Stimulated activated CD4-positive, alpha-beta T cell treated with anti-CD3 and anti-CD28 coated beads, Interleukin-15, amount 100 ng/mL, for 48 hours (primary cell): ENCODE data around the gene CDH23.

Experiments
- DNase-seq, 2 donors: peaks; one replicate each; pipeline ENCODE4 v3.0.0-alpha.2; 2020; ENCODE audit warnings: low read depth in 2 of 2

Gene CDH23

DNA sequence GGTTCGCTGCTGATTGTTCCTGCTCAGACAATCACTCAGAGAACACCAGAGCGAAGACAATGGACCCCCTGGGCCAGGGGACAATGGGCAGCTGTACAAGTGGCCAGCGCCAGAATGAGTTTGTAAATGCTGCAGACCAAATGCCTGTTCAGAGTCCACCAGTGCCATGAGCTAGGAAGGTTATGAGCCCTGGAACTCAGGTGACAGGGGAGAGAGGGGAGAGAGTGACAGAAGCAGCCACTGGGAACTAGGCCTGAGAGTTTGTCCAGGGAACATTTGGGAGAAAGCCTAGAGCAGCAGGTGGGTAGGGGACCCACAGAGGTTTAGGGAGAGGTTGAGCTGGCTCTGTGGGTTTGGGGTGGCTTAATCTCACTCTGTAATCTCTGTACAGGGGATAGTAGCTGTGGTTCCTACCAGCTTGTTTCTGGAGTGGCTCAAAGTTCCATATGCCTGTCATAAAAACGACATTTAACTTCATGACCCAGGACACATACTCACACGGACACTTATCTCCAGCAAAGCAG is 262.5 kb downstream of the CDH23 start:
- DNase-seq = no peak

DNA sequence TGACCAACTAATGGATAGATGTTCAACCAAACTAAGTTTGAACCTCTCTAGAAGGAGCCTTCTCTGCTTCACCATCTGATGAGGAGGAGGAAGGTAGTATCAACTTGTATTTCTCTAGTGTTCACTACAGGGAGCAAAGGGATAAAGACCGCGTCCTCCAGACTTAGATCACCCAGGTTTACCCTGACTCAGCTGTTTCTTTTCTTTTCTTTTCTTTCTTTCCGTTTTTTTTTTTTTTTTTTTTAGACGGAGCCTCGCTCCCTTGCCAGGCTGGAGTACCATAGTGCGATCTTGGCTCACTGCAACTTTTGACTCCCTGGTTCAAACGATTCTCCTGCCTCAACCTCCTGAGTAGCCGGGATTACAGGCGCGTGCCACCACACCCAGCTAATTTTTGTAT is 263.0 kb downstream of the CDH23 start:
- DNase-seq = no peak

DNA sequence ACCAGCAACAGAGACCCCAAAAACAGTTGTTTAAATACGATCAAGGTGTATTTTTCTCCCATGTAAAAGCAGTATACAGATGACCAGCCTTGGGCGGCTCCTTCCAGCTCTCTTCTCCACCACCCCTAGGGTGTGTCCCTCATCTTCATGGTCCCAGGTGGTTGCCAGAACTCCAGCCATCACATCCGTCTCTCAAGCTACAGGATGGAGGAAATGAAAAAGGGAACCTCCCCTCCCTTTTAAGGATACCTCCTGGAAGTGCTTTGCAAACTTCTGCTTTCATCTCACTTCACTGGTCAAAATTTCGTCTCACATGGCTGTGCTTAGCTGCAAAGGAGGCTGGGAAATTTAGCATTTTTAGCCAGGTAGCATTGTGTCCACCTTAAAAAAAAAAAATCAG is 263.6 kb downstream of the CDH23 start:
- no peak for DNase-seq

DNA sequence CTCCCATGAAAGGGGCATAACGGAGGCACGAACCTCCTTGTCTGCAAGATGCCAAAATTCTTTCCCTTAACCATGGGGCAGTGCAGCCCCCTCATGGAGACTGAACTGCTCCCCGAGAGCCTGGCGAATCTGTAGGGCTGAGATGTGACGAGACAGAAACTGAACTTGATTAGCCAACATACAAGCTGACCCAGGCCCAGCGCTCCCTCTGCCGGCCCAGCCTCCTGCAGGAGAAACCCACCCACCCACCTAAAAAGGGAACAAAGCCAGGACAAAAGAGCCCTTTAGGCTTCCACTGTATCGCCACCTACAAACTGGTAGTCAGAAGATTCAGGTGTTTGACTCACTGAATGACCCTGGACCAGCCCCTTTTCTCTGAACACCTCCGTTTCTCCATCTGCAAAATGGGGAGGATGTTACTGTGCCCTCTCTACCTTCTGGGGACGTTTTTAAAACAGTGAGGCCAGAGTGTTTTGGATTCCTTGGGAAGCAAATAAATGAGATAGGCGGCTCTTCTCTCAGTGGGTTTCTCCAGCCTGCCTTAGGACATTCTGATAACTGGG is 264.4 kb downstream of the CDH23 start:
- no peak for DNase-seq

DNA sequence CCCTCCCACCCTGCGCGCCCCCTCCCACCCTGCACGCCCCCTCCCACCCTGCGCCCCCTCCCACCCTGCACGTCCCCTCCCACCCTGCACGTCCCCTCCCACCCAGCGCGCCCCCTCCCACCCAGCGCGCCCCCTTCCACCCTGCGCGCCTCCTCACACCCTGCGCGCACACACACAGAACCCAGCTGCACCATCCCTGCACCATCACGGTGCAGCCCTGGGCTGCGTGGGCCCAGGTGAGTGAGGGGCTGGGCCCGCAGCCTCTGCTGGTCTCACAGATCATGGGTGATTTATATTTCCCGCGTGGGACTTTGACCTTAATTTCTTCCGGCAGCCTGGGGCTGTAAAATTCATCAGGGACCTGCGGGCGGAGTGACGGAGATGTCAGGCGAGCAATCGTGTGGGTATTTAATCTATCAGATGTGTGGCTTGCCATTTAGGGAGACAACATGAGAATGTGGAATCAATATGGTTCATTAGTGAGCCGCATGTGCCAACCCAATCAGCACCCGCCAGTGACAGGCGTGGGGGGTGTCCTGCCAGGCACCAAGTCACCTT is 265.1 kb downstream of the CDH23 start:
- no peak for DNase-seq

DNA sequence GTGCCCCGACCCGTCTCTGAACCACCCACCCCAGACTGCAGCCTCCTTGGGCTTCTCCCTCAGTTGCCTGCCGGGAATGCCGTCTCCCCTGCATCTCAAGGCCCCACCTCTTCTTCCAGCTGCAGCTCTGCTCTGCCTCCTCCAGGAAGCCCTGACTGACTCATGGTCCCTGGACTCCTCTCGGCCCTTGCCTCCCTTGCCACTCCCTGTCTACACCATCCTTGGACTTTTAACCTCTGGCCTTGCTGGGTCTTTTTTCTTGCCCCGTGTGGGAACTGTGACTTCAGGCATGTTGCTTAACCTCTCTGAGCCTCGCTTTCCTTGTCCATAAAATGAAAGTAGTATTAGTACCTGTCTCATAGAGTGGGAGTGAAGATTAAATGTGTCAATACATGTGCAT is 266.6 kb downstream of the CDH23 start:
- DNase-seq = no peak

DNA sequence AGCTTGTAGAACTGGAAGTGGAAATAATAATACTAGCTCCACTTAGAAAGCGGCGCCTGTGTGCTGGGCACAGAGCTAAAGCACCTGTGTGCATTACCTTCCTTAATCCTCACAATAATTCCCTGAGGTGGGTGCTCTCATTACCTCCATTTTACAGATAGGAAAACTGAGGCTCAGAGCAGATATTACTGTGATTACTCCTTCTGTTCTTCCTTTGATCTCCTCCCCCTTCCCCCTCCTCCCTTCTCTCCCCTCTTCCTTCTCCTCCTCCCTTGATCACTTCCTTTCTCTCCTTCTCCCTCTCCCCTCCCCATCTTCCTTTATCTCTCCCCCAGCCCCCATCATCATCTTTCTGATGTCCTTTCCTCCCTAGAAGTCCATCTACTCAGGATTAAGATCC is 267.9 kb downstream of the CDH23 start:
- DNase-seq = no peak

DNA sequence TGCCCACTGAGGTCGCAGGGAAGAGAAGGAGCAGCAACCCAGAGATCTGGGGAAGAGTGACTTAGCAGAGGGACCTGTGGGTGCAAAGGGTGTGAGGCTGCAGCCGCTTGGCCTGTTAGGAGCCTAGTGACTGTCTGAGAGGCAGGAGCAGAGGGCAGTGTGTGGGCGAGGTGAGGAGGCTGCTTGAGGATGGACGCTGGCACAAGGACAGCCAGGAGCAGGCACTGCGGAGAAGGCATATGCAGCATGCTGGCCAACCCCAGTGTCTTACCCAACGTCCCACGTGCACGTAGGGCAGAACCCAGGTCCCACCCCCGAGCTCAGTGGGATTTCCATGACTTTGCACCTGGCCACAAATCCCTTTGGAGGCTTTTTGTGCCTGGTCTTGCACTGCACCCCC is 268.7 kb downstream of the CDH23 start:
- DNase-seq = no peak

DNA sequence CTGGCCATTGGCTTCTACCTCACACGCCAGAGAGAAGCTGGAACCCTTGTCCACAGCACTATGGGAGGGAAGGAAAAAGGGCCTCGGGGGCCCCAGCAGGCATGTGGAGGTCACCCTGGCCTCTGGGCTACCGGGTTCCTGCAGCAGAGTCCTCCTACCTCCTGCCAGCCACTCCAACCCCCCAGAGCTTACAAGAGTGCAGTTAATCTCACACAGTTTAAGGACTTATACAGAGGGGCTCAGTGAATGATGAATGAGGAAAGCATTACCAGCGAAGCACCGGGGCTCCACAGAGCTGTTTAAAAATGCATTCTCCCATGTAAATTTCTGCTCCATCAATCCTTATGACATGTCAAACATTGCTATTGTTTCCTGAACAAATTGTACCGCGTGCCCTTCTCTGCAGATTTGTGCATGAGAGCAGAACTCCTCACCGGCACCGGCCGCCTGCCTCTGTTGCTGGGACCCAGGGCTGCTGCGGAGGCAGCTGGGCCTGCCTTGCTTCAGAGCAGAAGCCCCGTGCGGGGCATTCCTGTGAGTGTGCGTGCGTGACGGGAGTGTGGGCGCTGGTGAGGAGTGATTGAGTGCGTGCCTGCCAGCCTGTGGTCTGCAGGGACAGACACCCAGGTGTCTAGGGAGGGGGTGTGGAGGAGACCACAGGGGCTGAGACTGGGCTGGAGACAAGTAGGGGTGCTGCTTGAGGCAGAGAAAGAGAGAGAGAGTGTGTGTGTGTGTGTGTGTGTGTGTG is 270.1 kb downstream of the CDH23 start:
- DNase-seq = no peak

DNA sequence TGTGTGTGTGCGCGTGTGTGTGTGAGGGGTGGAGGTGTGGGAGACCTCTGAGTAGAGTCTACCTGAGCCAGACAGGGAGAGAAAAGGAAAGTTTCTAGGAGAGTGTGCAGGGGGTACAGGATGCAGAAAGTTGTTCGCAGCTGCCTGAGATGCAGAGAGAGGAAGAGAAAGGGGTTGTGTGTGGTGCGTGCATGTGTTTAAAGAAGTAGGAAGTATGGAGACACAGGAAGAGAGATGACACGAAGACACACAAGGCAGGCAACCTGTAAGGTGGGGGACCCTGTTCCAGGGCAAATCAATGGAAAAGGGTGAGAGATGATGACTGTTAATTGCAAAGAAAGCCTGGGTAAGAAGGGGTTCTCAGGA is 270.6 kb downstream of the CDH23 start:
- no peak for DNase-seq

DNA sequence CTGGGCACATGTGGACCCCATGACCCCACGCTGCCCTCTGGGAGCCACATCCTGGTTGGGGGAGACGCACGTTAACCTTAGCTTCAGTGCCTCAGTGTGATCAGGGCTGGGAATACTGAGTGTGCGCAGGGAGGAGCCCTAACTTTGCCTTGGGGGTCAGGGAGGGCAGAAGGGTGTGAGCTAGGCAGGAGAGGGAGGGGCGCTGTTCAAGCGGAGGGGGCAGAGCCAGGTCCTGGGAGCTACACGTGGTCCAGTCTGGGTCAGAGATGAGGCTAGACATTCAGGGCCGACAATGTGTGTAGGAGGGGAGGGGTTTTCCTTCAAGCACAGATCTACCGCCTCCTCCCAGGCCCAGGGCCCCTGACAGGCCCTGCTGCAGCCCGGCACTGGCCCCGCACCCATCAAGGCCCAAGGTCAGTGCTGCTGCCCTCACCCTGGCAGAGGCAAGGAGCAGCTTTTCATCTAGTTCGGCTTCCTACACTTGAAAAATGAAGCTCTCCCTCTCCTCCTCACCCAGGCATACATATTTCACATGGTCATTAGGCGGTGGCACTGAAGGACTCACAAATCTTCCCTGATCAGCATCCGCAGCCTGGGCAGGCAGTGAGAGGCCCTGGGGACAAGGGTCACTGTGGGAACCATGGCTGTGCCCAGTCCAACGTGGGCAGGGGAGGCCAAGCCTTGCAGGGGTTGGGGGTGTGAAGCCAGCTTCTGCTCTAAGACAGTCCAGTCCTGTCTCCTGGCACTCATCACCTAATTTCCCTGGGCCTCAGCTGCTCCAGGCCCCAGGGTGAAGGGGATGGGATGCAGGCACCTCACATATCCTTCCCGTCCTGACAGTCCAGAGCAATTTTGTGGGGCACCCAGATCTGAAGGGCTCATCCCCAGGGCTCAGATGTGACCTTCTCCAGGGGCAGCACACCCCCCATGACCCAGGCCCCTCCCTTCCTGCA is 275.6 kb downstream of the CDH23 start:
- no peak for DNase-seq

DNA sequence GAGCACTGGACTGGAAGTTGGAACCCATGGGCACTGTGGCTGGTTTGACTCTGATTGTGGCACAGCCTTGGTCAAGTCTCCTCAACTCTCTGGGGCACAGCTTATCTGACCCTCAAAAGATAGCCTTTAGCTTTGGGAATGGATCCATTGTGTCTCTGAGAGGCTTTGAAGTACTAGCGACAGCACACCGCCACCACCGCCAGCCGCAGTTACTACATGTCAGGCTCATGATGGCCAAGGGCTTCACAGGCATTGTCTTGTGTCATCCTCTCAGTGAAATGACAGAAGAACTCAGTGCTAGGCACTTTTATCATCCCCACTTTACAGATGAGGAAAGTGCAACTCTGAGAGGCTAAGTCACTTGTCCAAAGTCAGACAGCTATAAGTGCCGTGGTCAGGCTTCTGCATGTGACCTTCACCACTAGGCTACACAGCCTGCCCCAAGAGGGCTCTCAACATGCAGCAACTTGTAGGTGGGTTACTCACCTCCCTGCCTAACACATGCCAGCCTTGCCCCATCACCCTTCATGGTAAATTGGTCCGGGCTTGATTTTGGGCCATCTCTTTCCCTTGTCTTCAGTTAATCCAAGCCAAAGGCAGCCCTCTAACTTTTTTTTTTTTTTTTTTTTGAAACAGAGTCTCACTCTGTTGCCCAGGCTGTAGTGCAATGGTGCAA is 278.7 kb downstream of the CDH23 start:
- DNase-seq = no peak

DNA sequence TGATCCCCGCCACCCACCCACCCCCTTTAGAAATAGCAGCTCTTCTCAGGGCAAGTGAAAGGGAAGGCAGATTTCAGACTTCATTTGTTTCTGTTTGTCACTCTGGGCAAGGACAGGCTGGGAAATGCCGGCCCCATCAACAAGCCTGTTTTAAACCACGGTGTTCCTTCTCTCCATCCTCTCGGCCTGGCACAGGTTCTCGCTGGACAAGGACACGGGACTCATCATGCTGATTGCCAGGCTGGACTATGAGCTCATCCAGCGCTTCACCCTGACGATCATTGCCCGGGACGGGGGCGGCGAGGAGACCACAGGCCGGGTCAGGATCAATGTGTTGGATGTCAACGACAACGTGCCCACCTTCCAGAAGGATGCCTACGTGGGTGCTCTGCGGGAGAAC is 280.5 kb downstream of the CDH23 start:
- no peak for DNase-seq

DNA sequence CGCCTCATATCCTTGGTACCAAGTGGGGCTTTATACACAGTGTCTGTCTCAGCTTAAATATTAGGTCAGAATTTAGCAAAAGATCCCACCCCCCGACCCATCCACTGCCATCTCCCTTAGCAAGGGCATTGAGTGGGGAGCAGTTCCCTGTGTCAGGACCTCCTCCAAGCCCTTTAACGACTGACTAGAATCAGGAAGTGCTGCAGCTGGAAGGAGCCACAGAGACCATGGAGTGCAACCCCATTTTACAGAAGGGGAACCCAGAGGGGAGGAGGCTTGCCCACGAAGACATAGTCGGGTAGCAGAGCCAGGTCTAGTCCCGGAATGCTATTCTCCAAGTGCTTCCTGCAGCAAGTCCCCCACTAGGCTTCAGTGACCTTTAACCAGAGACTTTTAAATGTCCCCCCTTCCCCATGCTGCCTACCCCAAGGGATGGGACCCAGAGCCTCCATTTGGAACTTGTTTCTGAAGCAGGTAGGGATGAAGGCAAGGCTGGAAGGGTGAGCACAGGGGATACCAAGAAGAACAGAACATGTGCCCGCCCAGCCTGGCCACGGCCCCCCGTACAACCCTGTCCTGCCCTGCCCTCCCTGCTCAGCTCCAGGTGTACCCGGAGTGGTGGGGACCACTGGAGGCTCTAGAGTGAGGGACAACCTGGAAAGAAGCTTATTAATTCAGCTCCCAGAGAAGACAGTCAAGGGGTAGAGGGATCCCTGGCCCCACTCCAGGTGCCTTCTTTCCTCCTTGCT is 281.5 kb downstream of the CDH23 start:
- DNase-seq = no peak

DNA sequence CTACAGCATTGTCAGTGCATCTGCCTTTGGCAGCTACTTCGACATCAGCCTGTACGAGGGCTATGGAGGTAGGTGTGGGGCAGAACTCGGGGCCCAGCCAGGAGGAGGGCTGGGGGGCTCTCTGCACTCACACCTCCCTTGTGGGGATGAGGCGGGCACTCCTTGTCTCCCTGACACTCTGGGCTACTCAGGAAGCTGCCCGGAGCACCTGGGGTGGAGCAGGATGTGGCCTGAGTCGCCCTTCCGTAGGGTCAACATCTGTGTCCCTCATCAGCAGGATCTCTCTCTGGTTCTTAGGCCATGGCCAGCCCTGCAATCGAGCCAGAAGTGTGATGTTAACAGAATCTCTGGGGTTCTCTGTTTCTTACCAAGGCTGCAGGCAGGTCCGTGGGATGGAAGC is 282.7 kb downstream of the CDH23 start:
- DNase-seq = no peak

DNA sequence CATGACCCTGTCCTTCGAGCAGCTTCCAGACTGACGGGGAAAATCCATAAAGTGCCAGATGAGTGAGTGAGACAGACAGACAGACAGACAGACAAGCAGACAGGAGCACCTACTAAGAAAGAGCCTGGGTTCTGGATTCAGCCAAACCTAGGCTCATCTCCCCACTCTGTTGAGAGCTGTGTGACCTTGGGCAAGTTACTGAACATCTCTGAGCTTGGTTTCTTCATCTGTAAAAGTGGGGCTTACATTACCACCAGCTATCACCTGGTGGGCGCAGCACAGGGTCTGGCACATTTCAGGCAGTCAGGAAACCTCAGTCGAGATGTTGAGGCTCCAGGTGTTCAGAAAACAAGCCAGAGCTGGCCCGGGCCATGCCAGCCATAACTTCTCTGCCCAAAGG is 285.3 kb downstream of the CDH23 start:
- no peak for DNase-seq

DNA sequence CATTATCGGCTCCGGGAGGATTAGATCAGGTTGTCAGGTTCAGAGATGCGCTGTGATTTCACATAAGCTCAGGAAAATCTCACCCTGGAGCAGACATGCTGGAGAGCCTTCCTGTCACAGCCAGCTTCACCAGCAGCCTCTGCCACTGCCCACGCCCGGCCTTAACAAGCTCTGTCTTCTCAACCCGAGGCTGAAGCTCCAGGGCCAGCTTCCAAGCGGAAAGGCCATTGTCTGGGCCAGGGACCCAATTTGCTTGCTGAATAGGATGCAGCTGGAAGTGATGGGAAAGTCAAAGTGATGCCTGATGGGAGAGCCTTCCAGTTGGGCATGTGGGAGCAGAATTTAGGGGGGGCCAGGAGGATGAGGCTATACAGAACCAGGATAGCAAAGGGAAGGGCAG is 286.6 kb downstream of the CDH23 start:
- DNase-seq = no peak

DNA sequence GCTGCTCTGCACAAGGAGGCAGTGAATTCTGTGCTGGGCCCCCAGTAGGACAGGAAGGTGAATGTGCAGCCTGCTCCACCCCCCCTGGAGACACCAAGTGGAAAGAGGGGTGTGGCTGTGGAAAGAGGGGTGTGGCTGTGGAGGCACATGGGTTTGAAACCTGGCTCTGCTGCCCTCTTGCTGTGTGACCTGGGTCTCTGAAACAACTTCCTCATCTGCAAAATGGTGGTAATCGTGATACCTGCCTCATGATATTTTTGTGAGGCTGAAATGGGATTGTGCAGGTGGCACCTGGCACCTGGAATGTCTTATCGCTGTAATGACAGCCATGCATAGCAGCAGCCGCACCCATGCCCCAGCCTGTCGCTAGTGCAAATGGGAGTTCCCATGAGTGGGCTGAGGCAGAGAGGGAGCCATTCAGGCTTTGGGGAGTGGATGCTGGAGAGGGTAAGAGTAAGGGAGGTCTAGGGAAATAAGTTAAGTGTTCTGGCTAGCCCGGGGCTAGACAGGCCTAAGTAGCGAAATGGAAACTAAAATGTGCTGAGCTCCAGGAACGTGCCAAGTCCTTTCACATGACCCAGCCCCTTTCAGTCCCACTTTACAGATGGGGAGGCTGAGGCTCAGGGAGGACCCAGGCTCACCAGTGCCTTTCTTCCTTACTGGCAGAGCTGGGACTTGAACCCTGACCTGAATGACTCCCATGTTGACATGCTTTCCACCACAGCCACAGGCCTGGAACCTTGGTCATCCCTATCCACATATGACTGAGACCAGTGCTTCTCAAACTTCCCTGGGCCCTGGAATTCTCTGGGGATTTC is 287.8 kb downstream of the CDH23 start:
- peak in 1 of 2 donors; percentile 14 for DNase-seq

DNA sequence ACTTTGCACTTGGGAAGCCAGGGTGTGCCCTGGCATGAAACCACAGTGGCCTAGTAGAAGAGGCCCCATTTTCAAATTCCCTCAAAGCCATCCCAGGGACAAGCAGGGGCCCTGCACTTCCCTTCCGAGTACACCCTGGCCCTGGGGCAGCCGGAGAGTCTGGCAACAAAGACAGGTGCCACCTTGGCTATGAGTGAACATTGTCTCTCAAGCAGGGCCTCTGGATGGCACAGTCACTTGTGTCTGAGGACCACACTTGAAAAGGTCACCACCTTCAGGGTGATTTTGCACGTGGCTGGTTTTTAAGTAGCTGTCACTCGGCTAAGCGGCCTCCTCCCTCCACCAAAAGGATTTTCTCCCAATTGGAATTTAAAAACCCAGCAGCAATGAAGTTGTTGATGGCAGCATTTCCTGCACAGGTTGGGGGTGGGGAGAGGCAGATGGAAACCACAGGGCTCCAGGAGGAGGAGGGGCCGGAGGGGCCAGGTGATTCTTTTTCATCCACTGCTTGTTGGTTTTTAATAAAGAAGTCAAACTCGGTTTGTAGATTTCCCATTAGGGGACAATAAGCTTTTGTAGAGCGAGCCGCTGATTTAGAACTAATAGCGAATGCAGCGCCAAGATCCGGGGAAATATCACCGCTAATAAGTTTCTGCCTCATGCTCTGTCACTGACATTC is 289.0 kb downstream of the CDH23 start:
- no peak for DNase-seq

DNA sequence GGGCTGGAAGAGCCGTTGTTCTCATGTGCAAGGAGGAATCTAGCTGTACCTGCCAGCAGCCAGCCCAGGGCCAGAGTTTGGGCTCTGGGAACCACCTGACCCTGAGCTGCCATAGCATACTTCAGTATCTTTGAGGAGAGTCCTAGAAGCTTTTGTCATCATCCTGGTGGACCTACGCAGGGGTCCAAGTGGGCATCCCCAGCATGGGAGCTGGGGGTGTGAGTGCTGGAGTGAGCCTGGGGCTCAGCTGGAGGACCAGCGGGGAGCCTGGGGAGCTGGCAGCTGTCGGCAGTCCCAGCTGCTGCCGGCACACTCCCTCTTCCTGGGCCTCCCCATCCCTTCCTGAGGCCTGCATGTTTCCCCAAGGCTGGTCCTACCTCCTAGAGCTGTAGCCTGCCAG is 290.4 kb downstream of the CDH23 start:
- no peak for DNase-seq
